OCI-LY1 (cell line): ENCODE measurements around the gene AIF1L.

ENCODE experiments used
- H2AFZ ChIP-seq: fragments of 200-600 bp; sonication (generic), shearing (Covaris generic); 2 replicates; pipeline ENCODE4 v1.6.0; 2014; ENCODE audit warnings: antibody characterized with exemption, mild to moderate bottlenecking, low read length
- H3F3A ChIP-seq: fragments of 200-600 bp; sonication (generic), shearing (Covaris generic); 2 replicates; pipeline ENCODE4 v1.6.0; 2014; ENCODE audit warnings: mild to moderate bottlenecking, antibody characterized with exemption, low read length, moderate library complexity; ENCODE audit not compliant: insufficient read depth
- H3K27ac ChIP-seq: fragments of 200-600 bp; sonication (generic); 2 replicates; pipeline ENCODE4 v1.5.1; 2014; ENCODE audit warnings: low read length, mixed run types, mild to moderate bottlenecking, low read depth; ENCODE audit not compliant: poor library complexity, severe bottlenecking
- H3K27me3 ChIP-seq: fragments of 200-600 bp; sonication (generic); 2 replicates; pipeline ENCODE4 v1.6.0; 2014; ENCODE audit warnings: antibody characterized with exemption, mild to moderate bottlenecking, low read length, moderate library complexity; ENCODE audit not compliant: insufficient read depth
- H3K36me3 ChIP-seq: fragments of 200-600 bp; sonication (generic); 2 replicates; pipeline ENCODE4 v1.6.1; 2014; ENCODE audit warnings: mild to moderate bottlenecking, antibody characterized with exemption, low read length, moderate library complexity, mixed read lengths; ENCODE audit not compliant: insufficient read depth
- H3K4me1 ChIP-seq: fragments of 200-600 bp; sonication (generic); 2 replicates; pipeline ENCODE4 v1.5.1; 2014; ENCODE audit warnings: mild to moderate bottlenecking, low read length, moderate library complexity; ENCODE audit not compliant: insufficient read depth, severe bottlenecking
- H3K4me2 ChIP-seq: fragments of 200-600 bp; sonication (generic), shearing (Covaris generic); 2 replicates; pipeline ENCODE4 v1.6.1; 2014; ENCODE audit warnings: low read length
- H3K4me3 ChIP-seq: fragments of 200-600 bp; sonication (generic); 2 replicates; pipeline ENCODE4 v1.5.1; 2014; ENCODE audit warnings: low read length, low read depth, mild to moderate bottlenecking, mixed read lengths; ENCODE audit not compliant: poor library complexity, severe bottlenecking
- H3K79me2 ChIP-seq: fragments of 200-600 bp; shearing (Covaris generic); 2 replicates; pipeline ENCODE4 v1.6.1; 2016; ENCODE audit warnings: mixed run types, low read length, mixed read lengths; ENCODE audit not compliant: insufficient read depth
- H3K9ac ChIP-seq: fragments of 200-600 bp; sonication (generic), shearing (Covaris generic); 2 replicates; pipeline ENCODE4 v1.6.1; 2014; ENCODE audit warnings: mild to moderate bottlenecking, low read length, mixed read lengths
- H3K9me2 ChIP-seq: fragments of 200-600 bp; sonication (generic), shearing (Covaris generic); 2 replicates; pipeline ENCODE4 v1.6.1; 2014; ENCODE audit warnings: low read depth, mild to moderate bottlenecking, low read length, mixed read lengths
- H3K9me3 ChIP-seq: fragments of 200-600 bp; shearing (Covaris generic); 2 replicates; pipeline ENCODE4 v1.6.1; 2014; ENCODE audit warnings: low read length, mixed read lengths
- H4K20me1 ChIP-seq: fragments of 200-600 bp; sonication (generic), shearing (Covaris generic); 2 replicates; pipeline ENCODE4 v1.6.0; 2016; ENCODE audit warnings: mild to moderate bottlenecking, low read length; ENCODE audit not compliant: insufficient read depth
- EZH2 ChIP-seq: fragments of 200-600 bp; sonication (generic), shearing (Covaris generic); IDR thresholded peaks from 2 replicates; pipeline ENCODE4 v1.8.0; 2017; ENCODE audit warnings: borderline replicate concordance, mixed run types, mild to moderate bottlenecking, antibody characterized with exemption, low read length, moderate library complexity, mixed read lengths
- TF ChIP-seq, protein P1 (sequence below): fragments of 200-600 bp; sonication (generic), shearing (Covaris generic); IDR thresholded peaks from 2 replicates; pipeline ENCODE4 v1.5.1; 2017; ENCODE audit warnings: mild to moderate bottlenecking, antibody characterized with exemption, low read length, moderate library complexity, mixed read lengths

AIF1L gene

DNA sequence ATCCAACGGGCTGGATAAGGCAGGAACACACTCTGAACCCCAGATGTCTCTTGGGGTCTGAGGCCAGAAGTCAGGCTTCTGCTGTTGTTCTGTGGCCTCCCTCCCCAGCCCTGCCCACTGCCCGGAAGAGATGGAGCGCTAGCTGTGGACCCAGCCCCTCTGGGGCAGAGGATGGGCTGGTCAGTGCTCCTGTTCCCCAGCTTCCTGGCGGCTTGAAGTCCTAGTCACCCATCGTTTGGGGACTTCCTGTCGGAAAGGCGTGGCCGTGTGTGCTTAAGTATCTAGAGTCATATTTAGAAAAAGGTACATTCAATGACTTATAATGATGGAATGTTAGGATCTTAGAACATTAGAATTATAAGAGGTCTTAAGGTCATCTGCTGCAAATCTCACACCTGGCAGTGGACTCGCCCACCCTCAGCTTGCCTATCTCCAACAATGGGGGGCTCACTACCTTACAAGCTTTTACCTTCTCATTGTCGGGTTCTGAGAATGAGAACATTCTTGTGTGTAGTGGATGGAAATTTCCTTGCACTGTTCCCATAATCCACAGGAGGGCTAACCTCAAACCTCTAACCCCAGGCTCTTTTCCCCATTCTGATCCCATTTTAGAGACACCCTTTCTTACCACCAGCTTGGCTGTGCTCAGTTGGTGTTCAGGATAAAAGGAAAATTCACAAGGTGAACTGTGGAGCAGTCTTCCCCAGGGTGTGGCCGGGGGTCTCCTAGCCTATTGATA, 13.4 kb upstream of the AIF1L start:
- H3K9me3 ChIP-seq, result no peaks in the 10 kb centered on the region
- no peak overlapping the region for H3K27ac ChIP-seq
- TF ChIP-seq, protein P1, sequence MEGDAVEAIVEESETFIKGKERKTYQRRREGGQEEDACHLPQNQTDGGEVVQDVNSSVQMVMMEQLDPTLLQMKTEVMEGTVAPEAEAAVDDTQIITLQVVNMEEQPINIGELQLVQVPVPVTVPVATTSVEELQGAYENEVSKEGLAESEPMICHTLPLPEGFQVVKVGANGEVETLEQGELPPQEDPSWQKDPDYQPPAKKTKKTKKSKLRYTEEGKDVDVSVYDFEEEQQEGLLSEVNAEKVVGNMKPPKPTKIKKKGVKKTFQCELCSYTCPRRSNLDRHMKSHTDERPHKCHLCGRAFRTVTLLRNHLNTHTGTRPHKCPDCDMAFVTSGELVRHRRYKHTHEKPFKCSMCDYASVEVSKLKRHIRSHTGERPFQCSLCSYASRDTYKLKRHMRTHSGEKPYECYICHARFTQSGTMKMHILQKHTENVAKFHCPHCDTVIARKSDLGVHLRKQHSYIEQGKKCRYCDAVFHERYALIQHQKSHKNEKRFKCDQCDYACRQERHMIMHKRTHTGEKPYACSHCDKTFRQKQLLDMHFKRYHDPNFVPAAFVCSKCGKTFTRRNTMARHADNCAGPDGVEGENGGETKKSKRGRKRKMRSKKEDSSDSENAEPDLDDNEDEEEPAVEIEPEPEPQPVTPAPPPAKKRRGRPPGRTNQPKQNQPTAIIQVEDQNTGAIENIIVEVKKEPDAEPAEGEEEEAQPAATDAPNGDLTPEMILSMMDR, result no peak
- TF ChIP-seq EZH2, result no peak
- no peak overlapping the region for H3K9ac ChIP-seq
- no peaks in the 10 kb centered on the region for H4K20me1 ChIP-seq
- H3K4me3 ChIP-seq, result no peak overlapping the region
- no peak overlapping the region for H2AFZ ChIP-seq
- H3K9me2 ChIP-seq, result no peaks in the 10 kb centered on the region
- H3K4me1 ChIP-seq, result no peaks in the 10 kb centered on the region
- no peaks in the 10 kb centered on the region for H3F3A ChIP-seq
- no peaks in the 10 kb centered on the region; the same call in 1 of the 2 replicates for H3K27me3 ChIP-seq
- no peaks in the 10 kb centered on the region for H3K79me2 ChIP-seq
- no peak overlapping the region for H3K4me2 ChIP-seq
- H3K36me3 ChIP-seq, result no peaks in the 10 kb centered on the region

DNA sequence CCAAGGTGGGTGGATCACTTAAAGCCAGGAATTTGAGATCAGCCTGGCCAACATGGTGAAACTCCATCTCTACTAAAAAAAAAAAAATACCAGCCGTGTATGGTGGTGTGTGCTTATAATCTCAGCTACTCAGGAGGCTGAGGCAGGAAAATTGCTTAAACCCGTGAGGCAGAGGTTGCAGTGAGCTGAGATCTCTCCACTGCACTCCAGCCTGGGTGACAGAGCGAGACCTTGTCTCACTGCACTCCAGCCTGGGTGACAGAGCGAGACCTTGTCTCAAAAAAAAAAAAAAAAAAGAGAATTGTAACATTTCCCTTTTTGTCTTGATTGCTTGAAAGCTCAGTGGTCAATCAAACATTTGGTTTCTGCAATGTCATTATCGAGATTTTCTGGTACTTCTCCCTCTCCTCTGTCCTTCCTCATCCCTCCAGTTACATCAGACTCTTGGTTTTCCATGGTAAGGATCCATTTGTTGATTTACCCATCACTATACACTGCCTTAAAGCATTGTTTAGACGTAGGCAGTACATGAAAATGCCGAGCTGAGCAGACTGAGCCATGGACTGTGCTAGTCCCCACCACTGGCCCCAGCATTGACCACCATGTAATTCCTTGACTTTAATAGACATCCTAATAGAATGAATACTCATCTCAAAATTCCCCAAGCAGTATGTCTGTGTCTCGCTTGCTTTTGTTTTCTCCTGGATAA, 11.5 kb upstream of the AIF1L start:
- H3K27me3 ChIP-seq, result no peaks in the 10 kb centered on the region; the same call in none of the 2 replicates
- H3K4me1 ChIP-seq, result no peaks in the 10 kb centered on the region
- no peak overlapping the region for H2AFZ ChIP-seq
- no peaks in the 10 kb centered on the region for H3K9me2 ChIP-seq
- H3K9me3 ChIP-seq, result no peaks in the 10 kb centered on the region
- no peak overlapping the region for H3K4me3 ChIP-seq
- H3F3A ChIP-seq, result no peaks in the 10 kb centered on the region
- H3K36me3 ChIP-seq, result no peaks in the 10 kb centered on the region
- TF ChIP-seq, protein P1, result no peak
- no peak for TF ChIP-seq EZH2
- H3K27ac ChIP-seq, result no peak overlapping the region
- H3K79me2 ChIP-seq, result no peaks in the 10 kb centered on the region
- no peak overlapping the region for H3K4me2 ChIP-seq
- no peak overlapping the region for H3K9ac ChIP-seq
- H4K20me1 ChIP-seq, result no peaks in the 10 kb centered on the region

DNA sequence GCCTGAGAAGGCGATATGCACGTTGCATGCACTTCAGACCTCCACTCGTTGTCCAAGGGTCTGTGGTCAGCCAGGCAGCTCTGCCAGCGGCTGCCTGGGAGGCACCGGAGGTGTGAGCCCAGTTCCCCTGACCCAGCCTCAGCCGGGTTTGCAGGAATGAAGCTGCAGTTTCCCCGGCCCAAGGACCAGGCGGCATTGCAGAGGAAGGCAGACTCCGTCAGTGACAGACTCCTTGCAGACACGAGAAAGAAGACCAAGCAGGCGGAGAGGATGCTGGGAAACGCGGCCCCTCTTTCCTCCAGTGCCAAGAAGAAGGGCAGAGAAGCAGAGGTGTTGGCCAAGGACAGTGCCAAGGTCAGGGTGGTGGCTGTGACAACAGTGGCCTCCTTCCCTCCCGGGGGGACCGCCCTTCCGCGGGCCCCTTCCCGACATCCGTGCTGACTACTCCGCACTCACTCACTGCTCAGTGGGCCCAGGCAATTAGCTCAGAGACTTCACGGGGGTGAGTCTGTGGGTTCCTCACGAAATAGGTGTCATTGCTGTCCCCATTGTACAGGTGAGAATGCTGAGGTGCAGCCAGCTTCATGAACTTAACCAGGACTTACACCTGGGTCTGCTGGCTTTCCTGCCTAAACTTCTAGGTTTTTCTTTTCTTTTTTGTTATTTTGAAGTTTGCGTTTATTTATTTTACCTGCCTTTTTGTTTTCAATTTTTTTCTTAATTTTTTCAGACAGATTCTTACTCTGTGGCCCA, 10.8 kb upstream of the AIF1L start:
- no peaks in the 10 kb centered on the region for H3K36me3 ChIP-seq
- no peaks in the 10 kb centered on the region for H3K4me1 ChIP-seq
- no peaks in the 10 kb centered on the region; the same call in none of the 2 replicates for H3K27me3 ChIP-seq
- H3K9ac ChIP-seq, result no peak overlapping the region
- H3F3A ChIP-seq, result no peaks in the 10 kb centered on the region
- no peaks in the 10 kb centered on the region for H3K9me3 ChIP-seq
- no peaks in the 10 kb centered on the region for H3K79me2 ChIP-seq
- H2AFZ ChIP-seq, result no peak overlapping the region
- TF ChIP-seq, protein P1, result no peak
- TF ChIP-seq EZH2, result no peak
- H3K4me2 ChIP-seq, result no peak overlapping the region
- no peaks in the 10 kb centered on the region for H3K9me2 ChIP-seq
- H3K4me3 ChIP-seq, result no peak overlapping the region
- H3K27ac ChIP-seq, result no peak overlapping the region
- H4K20me1 ChIP-seq, result no peaks in the 10 kb centered on the region
